Smooth muscle cell (in vitro differentiated cells): ENCODE measurements around the gene STPG1. TPM values are rescaled to one million over a fixed set of nuclear protein-coding genes. Genes with fewer than 3 reads are reported as not detected.

ENCODE experiments used
- DNase-seq: peaks from one replicate; lab custom pipeline; 2025; ENCODE audit not compliant: unreplicated experiment; lab: John Stamatoyannopoulos, UW
- H2AFZ ChIP-seq: fragments of 200-600 bp; sonication (generic); 2 replicates; pipeline ENCODE4 v1.6.0; 2016; ENCODE audit warnings: antibody characterized with exemption, low read depth, mild to moderate bottlenecking
- H3F3A ChIP-seq: fragments of 200-600 bp; sonication (generic); 2 replicates; pipeline ENCODE4 v1.6.0; 2017; ENCODE audit warnings: antibody characterized with exemption, low read depth
- H3K27ac ChIP-seq: fragments of 200-600 bp; sonication (generic); 2 replicates; pipeline ENCODE4 v1.5.1; 2016; ENCODE audit warnings: low read depth, mild to moderate bottlenecking
- H3K27me3 ChIP-seq: fragments of 200-600 bp; sonication (generic); 2 replicates; pipeline ENCODE4 v1.6.1; 2016; ENCODE audit warnings: low read depth, mild to moderate bottlenecking
- H3K36me3 ChIP-seq: fragments of 200-600 bp; sonication (generic); 2 replicates; pipeline ENCODE4 v1.5.1; 2016; ENCODE audit warnings: low read depth
- H3K4me1 ChIP-seq: fragments of 200-600 bp; sonication (generic); 2 replicates; pipeline ENCODE4 v1.5.1; 2016; ENCODE audit warnings: low read depth
- H3K4me2 ChIP-seq: fragments of 200-600 bp; sonication (generic); 2 replicates; pipeline ENCODE4 v1.6.0; 2016; ENCODE audit warnings: mild to moderate bottlenecking
- H3K4me3 ChIP-seq: fragments of 200-600 bp; sonication (generic); 2 replicates; pipeline ENCODE4 v1.5.1; 2016; ENCODE audit warnings: mild to moderate bottlenecking
- H3K79me2 ChIP-seq: fragments of 200-600 bp; sonication (generic); 2 replicates; pipeline ENCODE4 v1.6.0; 2016; ENCODE audit warnings: low read depth, mild to moderate bottlenecking
- H3K9ac ChIP-seq: fragments of 200-600 bp; sonication (generic); 2 replicates; pipeline ENCODE4 v1.6.0; 2016; ENCODE audit warnings: low read depth
- H3K9me3 ChIP-seq: fragments of 200-600 bp; sonication (generic); replicated peaks from 2 replicates; pipeline ENCODE4 v1.5.1; 2016; ENCODE audit warnings: low read depth
- H4K20me1 ChIP-seq: fragments of 200-600 bp; sonication (generic); 2 replicates; pipeline ENCODE4 v1.6.0; 2016; ENCODE audit warnings: low read depth
- CTCF ChIP-seq: fragments of 200-600 bp; sonication (generic); IDR thresholded peaks from 2 replicates; pipeline ENCODE4 v1.5.1; 2017; ENCODE audit warnings: borderline replicate concordance, mild to moderate bottlenecking, antibody characterized with exemption; ENCODE audit not compliant: insufficient read depth, poor library complexity, severe bottlenecking
- WGBS: methylation state at CpG from one replicate; pipeline ENCODE4 v1.1.7; 2016; ENCODE audit warnings: low lambda C conversion rate; 5-methylcytosine and 5-hydroxymethylcytosine counted together
- polyA plus RNA-seq: library from polyadenylated mRNA; unstranded; fragments of >200 nt; fragmentation: Nextera tagmentation; extraction: Ambion mirVana; gene quantifications from 2 replicates; pipeline ENCODE4 v1.2.1, GENCODE V29; 2016
- total RNA-seq: library from RNA; depleted of rRNA; stranded (reverse); fragments of >200 nt; gene quantifications from 2 replicates; pipeline ENCODE4 v1.2.3, GENCODE V29; 2014

The STPG1 gene
- total and polyA plus RNA-seq, 2 experiments from 2014 or later, result 4.9 to 6.8 TPM

GRCh38 chr1:24373044-24373443 is 40.5 kb downstream of the STPG1 start:
- Histone ChIP-seq H3K4me1 (peaks cover 25% of the 10 kb centered on the region), H2AFZ (no peak overlapping the region), H3K9ac (no peak overlapping the region), H3K36me3 (no peaks in the 10 kb centered on the region), H3F3A (no peaks in the 10 kb centered on the region), H3K27me3 (peaks cover 16% of the 10 kb centered on the region), H3K27ac (no peak overlapping the region), H3K9me3 (no peaks in the 10 kb centered on the region), H4K20me1 (no peaks in the 10 kb centered on the region), H3K79me2 (no peaks in the 10 kb centered on the region), H3K4me3 (no peak overlapping the region), H3K4me2 (no peak overlapping the region)
- no peak for DNase-seq
- 93% methylated on average over 7 of the region's 7 CpGs for WGBS
- TF ChIP-seq CTCF, result no peak

- DNase-seq, result no peak
- no peaks in the 10 kb centered on the region for H3F3A ChIP-seq
- no peak overlapping the region for H3K4me3 ChIP-seq
- no peak for TF ChIP-seq CTCF
- H3K36me3 ChIP-seq, result no peaks in the 10 kb centered on the region
- peaks cover 5% of the 10 kb centered on the region for H3K27me3 ChIP-seq
- H3K27ac ChIP-seq, result no peak overlapping the region
- no peaks in the 10 kb centered on the region for H4K20me1 ChIP-seq
- no peaks in the 10 kb centered on the region for H3K9me3 ChIP-seq
- H3K79me2 ChIP-seq, result no peaks in the 10 kb centered on the region
- H3K4me2 ChIP-seq, result no peak overlapping the region
- no peak overlapping the region for H3K9ac ChIP-seq
- 96% methylated on average over 4 of the region's 4 CpGs for WGBS
- no peak overlapping the region for H2AFZ ChIP-seq
- peaks cover 18% of the 10 kb centered on the region for H3K4me1 ChIP-seq
Measured at GRCh38 chr1:24369801-24370200, 43.8 kb downstream of the STPG1 start.

- H3K79me2 ChIP-seq, result no peaks in the 10 kb centered on the region
- DNase-seq, result no peak
- H3K9ac ChIP-seq, result no peak overlapping the region
- peaks cover 5% of the 10 kb centered on the region for H3K27me3 ChIP-seq
- TF ChIP-seq CTCF, result no peak
- WGBS, result 97% methylated on average over 4 of the region's 4 CpGs
- no peak overlapping the region for H3K4me3 ChIP-seq
- no peaks in the 10 kb centered on the region for H3K36me3 ChIP-seq
- H3K4me2 ChIP-seq, result no peak overlapping the region
- H3F3A ChIP-seq, result no peaks in the 10 kb centered on the region
- H4K20me1 ChIP-seq, result no peaks in the 10 kb centered on the region
- no peak overlapping the region for H2AFZ ChIP-seq
- H3K27ac ChIP-seq, result no peak overlapping the region
- no peaks in the 10 kb centered on the region for H3K9me3 ChIP-seq
- peaks cover 23% of the 10 kb centered on the region for H3K4me1 ChIP-seq
Measured at GRCh38 chr1:24369199-24369598, 44.4 kb downstream of the STPG1 start.

DNA sequence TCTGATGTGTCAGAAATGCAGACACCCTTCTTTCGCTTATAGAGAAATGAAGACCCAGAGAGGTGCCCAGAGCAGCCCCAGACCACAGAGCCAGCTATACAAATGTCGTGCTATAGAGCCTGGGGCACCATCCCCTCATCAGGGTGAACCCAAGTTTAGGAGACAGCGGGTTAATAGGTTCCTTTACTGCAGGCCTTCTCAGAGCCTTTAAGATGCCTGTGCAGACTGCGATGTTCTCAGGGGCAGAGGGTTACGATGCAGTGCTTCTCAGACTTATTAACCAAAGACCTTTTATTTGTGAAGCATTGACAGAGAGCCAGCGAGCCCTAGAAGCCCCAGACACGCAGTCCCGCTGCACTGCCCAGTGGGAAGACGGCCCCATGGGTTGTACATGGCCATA is 46.9 kb downstream of the STPG1 start:
- Histone ChIP-seq H3K27ac (no peak overlapping the region), H3K27me3 (no peaks in the 10 kb centered on the region), H3K4me2 (no peak overlapping the region), H3K4me3 (no peak overlapping the region), H4K20me1 (no peaks in the 10 kb centered on the region), H3K79me2 (no peaks in the 10 kb centered on the region), H3K4me1 (peaks cover 23% of the 10 kb centered on the region), H3K9me3 (no peaks in the 10 kb centered on the region), H3K36me3 (no peaks in the 10 kb centered on the region), H3F3A (peaks cover 3% of the 10 kb centered on the region), H2AFZ (no peak overlapping the region), H3K9ac (no peak overlapping the region)
- DNase-seq, result no peak
- WGBS, result 97% methylated on average over 9 of the region's 9 CpGs
- TF ChIP-seq CTCF, result no peak
